ENCODE results near the gene GOT2.
"Not testable (repeated sequence)": the region's sequence is repeated elsewhere in the genome, so short reads cannot be mapped to it uniquely, and the experiment has no call there.

The GOT2 gene

DNA sequence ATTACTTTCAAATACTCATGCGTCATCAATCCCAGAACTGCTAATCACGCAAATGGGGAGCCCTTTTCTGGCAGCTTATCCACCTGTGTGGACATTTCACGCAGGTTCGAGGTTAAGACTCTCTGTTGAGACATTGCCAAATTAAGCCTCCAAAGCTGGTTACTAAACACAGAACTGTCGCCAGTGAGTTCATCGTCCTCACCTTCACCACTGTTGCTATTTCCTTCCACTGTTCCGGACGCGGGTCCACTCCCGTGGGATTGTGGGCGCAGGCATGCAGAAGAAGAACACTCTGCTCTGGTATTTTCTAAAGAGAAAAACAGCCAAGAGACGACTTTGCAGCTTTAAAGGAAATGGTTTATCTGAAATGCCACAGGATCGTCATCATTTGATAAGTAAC is 16.1 kb downstream of the GOT2 start:
- DNase-seq (ENCODE audit: low spot score), result no peak

DNA sequence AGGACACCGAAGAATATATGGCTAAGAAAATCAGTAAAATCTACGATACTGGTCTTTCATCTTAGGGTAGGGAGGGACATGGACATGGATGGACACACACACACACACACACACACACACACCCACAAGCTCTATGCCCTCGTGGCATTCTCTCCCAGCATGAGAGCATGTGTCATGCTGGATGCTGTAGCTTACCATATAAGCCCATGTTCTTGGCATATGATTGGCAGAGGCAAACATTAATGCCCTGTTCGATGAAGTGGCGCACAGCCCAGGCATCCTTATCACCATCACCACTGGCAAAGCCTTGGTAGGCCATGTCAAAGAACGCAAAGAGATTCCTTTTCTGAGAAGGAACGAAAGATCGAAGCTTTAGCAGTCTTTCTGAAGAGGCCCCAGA is 17.6 kb downstream of the GOT2 start:
- DNase-seq (ENCODE audit: low spot score), result no peak

DNA sequence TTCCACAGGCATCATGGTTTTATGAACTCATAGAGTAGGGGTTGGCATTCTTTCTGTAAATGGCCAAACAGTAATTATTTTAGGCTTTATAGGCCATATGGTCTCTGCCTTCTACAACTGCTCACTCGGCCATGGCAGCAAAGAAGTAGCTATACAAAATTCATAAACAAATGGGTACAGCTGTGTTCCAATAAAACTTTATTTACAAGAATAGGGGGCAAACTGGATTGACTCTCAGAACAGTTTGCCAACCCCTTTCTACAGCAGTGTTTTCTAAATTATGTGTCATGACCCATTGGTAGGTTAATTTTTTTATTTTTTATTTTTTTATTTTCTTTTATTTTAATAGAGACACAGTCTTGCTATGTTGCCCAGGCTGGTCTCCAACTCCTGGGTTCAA is 20.4 kb downstream of the GOT2 start:
- DNase-seq (ENCODE audit: low spot score), result no peak

DNA sequence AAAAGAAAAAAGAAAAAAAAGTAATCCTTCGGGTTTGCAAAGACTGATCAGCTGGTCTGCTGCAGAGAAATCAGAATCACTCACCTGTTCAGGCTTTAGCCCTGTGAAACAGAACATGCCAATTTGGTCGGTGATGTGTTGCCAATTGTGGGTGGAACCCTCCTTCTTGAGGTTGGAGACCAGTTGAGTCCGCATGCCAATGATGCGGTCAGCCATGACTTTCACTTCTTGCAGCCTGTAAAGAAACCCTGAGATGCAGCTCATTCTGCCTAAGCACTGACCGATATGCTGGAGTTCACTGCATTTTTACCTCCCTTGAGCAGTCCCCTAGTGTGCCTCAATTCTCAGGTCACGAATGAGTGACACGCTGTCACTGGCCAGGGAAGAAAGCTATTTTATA is 24.8 kb downstream of the GOT2 start:
- no peak for DNase-seq (ENCODE audit: low spot score)

DNA sequence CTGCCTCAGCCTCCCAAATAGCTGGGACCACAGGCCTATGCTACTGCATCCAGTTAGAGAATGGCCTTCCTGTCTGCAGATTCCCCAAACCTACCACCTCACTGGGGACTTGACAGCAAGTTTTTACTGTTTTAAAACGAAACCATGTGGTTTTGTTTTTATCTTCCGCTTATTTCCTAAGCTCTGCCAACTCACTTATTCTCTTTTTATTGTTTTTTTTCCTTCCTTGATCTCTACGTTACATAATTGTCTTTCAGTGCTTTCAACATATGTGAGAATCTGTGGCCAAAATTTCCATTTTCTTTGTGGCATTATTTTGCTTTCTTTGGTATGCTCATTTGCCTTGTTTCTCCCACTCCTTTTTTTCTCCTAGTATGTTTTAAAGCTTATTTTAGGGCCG is 35.0 kb downstream of the GOT2 start:
- DNase-seq (ENCODE audit: low spot score), result no peak

DNA sequence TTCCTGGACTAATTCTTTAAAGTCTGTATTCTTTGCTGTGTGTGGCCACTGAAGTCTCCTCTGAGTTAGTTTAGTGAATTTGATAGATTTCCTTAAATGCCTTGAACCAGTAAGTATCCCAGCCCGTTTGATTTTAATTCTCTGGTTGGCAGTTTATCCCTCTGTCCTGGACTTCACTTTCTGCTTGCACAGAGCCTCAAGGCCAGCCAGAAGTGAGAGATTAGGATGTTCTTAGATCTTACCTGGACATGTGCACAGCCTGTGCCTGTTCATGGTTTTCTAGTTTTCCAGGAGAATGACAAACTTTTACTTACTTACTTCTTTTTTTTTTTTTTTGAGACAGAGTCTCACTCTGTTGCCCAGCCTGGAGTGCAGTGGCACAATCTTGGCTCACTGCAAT is 38.7 kb downstream of the GOT2 start:
- no peak for DNase-seq (ENCODE audit: low spot score)

DNA sequence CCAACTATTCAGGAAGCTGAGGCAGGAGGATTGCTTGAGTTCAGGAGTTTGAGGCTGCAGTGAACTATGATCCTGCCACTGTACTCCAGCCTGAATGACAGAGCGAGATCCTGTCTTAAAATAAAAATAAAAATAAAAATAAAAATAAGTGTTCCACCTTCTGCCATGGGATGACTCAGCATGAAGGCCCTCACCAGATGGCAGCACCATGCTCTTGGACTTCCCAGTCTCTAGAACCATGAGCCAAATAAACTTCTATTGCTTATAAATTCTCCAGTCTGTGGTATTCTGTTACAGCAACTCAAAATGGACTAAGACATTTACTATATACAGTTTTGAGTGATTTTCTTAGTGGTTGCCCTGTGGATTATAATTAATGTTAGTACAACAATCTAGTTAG is 41.7 kb downstream of the GOT2 start:
- DNase-seq (ENCODE audit: low spot score), result no peak

DNA sequence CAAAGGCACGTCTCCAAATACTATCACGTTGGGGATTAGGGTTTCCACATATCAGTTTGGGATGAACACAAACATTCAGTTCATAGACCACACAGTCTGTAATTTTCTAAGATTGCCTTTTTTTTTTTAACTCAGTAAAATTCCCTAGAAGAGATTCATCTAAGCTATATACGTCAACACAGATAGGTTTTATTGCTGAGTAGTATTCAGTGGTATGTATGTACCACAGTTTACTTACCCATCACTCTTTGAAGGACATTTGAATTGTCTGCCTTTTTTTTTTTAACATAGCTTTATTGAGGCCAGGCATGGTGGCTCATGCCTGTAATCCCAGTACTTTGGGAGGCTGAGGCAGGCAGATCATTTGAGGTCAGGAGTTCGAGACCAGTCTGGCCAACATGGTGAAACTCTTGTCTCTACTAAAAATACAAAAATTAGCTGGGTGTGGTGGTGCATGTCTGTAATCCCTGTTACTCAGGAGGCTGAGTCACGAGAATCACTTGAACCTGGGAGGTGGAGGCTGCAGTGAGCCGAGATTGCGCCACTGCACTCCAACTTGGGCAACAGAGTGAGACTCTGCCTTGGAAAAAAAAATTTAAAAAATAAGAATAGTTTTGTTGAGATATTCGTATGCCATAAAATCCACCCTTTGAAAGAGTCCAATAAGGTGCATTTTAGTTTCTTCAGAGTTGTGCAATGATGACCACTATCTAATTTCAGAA is 47.0 kb downstream of the GOT2 start:
- not testable (repeated sequence) for DNase-seq (ENCODE audit: low spot score)

DNA sequence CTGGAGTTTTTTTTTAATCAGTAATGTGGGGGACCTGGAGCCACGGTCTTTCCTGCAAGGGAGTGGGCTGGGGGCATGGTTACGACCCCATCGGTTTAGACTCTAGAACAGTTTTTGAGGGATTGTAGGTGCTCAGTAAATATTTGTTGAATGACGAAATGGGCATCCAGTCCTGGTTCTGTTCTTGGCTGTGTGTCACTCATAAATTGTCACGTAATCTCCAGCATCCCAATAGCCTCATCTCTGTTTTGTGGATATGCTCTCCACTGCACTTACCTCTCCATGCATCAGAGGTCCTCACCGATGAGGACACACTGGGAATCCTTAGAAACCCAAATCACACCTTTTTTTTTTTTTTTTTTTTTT is 49.0 kb downstream of the GOT2 start:
- no peak for DNase-seq (ENCODE audit: low spot score)

DNA sequence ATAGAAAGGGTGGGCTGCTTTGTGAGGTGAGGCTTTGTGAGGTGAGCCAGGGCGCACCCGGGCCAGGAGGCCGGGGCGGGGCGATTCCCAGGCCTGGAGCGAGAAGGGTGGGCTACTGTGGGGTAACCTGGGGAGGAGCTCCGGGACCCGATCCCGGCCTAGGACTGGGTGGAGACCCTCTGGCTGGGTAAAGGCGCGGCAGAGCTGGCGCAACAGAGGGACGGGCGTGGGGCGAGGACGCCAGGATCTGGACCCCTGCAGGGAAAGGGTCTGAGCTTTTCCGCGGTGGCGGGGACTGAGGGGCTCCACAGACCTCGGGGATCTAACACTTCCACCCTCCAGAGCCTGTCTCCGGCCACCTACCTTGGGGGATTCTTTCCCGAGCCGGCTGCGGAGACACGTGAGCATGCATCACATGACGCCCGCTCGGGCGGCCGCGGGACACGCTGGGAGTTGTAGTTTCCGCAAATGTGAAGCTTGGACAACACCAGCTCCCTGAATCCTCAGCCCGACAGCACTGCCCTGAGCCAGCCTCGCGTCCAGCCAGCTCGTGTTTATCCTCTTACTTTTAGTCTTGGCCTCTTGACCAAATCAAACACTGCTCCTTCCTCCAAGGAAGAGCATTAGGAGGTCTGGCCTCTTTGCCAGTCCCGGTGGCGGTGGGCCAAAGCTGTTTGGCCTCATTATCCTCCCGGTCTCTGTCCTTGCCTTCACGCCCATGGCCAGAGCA is 49.6 kb downstream of the GOT2 start, which contains the start of gene SLC38A7:
TSS of gene SLC38A7 (minus strand) at position 417 of the 730 bp plus-strand sequence. CDS start 4,644 bp downstream, outside the sequence.
- peak; percentile 94 for DNase-seq (ENCODE audit: low spot score)

DNA sequence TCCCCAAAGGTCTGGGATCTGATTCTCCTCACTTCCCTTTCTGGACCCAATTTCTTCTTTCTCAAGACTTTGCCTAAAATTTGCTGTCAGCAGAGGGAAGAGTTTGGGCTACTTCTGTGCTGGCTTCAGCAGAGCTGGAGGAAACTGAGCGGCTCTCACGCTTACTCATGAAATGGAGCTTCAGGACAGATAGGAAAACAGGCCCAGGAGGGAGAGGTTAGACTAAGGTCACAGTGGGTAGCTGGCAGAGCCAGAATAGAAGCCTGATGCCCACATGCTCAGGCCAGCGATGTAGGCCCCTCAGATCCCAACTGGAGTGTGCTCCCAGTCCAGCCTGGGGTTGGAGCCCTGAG is 50.1 kb downstream of the GOT2 start:
- DNase-seq (ENCODE audit: low spot score), result peak; percentile 24

DNA sequence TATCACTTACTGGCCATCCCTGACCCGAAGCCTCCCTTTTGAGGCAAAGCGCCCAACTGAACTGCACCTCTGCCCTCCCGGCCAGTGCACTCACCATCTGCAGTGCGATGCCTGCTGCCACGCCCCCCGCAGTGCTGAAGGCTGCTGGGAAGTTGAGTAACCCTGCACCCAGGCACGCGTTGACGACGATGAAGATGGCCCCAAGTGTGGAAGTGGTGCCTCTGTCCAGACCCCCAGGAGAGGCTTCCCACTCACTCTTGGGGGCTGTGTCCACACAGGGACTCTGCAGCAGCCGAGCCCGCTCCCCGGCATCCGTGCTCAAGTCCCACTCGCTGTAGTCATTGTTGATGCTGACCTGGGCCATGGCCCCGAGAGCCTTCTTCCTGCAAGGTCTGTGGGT is 54.4 kb downstream of the GOT2 start:
- DNase-seq (ENCODE audit: low spot score), result no peak

DNA sequence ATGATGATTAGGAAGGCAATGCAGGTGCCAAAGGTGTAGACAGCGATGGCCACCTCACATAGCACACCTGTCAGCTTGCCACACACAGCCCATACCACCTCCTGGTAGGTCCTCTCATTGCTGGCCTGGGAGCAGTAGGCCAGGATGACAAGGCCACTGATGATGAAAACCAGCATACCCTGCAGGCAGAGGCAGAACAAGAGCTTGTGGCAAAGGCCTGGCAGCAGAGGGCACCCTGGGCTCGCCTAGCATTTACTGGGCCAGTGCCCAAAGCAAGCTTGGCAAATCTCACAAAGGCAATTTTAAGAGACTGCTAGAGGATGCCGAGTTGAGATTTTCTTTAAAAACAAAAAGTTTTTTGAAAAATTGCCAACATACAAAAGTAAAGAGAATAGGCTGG is 55.4 kb downstream of the GOT2 start:
- peak; percentile 53 for DNase-seq (ENCODE audit: low spot score)

DNA sequence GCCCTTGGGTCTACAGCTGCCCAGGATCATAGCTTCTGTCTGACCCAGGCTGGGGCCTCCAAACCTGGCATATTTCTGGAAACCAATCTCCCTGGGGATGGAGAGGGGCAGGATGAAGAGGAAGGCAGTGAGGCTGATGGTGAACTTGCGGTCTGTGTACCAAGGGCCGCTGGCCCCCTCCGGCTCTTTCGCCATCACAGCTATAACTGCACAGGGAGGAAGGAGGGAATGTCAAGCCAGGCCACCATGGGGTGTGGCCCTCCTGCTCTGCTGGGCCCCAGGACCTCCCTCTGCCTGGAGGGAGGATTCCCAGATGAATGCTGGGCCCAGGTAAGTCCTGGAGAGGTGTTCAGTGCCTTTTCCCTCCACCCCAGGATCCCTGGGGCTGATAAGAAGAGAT is 55.8 kb downstream of the GOT2 start:
- DNase-seq (ENCODE audit: low spot score), result no peak

DNA sequence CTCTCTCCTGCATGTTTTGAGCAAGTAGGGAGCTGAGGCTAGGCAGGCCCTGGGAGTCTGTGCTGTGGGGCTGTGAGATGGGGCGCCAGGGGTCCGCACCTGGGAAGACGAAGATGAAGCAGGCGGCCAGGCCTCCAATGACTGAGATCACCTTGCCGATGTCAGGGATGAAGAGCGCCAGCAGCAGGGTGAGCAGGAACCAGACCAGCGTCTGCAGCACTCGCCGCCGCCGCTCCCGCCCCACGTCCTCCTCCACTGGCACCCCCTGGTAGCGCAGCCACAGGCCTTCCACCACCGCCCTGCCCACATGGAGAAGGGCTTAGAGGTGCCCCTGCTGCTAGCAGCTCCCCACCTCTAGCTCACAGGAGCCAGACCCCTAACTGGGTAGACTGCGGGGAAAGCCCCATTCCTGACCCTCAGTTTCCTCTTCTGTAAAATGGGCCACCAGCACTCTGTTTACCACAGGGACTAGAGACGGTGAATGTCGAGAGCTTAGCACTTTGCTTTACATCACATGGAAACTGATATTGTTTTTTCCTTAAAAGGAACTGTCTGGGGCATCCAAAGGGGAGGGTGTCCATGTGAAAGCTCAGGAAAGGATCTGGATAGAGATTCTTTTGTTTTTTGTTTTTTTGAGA is 63.1 kb downstream of the GOT2 start:
- DNase-seq (ENCODE audit: low spot score), result no peak

DNA sequence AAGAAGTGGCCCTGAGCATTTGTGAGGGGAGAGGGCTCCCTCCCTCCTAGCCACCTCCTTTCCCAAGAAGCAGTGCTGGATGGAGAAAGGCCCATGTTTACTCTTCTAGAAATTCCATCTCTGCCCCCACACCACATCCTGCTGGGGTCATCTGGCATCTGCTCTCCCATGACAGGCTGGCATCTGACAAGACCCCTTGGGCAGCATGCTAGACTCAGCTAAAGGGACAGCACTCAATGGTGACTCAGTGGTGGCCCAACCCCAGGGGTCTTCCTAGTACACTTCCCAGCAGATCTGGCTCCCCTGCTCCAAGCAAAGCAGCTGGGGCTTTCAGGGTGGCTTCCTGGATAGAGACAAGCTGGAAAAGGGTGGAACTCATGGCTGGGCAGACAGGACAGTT is 63.9 kb downstream of the GOT2 start:
- DNase-seq (ENCODE audit: low spot score), result no peak

DNA sequence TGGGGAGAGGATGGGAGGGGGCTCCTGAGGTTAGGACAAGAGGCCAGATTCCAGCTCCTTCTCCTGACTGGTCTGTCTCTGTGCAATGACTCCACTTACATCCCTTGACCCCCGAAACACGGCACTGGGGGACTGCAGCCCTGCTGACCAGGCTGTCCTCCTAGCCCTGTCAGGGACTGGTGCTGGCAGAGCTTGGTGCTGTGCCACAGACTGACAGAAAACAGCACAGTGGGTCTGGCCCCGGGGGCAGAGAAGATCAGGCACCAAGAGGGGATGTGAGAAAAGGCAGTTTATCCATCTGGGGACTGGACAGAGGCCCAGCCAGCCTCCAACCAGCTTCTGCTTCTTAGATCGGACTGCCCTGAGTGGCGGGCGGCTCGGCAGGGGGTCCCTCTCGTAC is 68.9 kb downstream of the GOT2 start:
- no peak for DNase-seq (ENCODE audit: low spot score)

DNA sequence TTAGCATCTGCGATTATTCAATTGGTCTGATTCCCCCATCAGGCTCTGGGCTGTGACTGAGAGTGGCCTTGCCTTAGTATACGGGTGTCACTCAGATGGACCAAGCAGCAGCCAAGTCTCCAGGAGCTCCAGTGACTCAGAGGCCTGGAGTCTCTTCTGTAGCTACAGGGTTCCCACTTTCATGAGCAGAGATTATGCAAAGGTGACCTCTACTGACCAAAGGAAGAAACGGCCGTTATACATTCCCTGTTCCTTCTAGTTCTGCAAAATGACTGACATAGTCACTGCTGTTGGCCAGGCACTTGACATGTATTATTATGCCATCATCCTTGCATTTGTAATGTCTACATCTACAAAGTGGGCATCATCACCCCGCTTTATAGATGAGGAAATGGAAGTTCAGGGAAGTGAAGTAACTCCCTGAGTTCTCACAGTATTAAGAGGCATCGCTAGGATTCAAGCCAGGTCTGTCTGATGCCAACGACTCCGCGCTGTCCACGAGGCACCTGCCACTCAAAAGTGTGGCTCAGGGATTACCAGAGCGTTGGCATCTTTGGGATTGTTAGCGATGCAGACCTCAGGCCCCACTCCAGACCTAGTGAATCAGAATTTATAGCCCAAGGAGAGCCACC is 72.8 kb downstream of the GOT2 start:
- DNase-seq (ENCODE audit: low spot score), result peak; percentile 89

DNA sequence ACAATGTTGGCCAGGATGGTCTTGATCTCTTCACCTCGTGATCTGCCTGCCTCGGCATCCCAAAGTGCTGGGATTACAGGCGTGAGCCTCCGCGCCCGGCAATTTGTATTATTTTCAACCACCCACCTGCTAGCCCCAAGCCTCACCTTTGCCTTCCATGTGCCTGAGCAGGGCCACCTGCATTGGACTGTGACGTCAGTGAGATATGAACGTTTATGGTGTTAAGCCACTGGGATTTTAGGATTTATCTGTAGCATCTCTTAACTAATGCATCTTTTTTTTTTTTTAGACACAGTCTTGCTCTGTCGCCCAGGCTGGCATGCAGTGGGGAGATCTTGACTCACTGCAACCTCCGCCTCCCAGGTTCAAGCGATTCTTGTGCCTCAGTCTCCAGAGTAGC is 74.2 kb downstream of the GOT2 start:
- not testable (repeated sequence) for DNase-seq (ENCODE audit: low spot score)

DNA sequence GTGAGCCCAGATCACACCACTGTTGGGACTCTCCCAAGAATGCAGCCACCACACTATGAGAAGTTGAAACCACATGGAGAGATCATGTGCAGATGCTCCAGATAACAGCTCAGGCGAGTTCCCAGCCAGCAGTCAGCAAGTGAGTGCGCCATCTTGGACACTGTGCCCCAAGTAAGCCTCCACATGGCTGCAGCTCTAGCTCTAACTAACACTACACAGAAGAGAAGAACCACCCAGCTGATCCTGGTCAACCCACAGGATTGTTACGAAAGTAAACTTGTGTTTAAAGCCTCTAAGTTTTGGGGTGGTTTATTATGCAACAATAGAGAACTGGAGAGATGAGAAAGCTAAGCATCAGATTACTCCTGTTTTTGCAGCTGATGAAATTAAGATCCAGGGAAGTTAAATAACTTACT is 75.3 kb downstream of the GOT2 start:
- no peak for DNase-seq (ENCODE audit: low spot score)

Data from AG08396 (cell line).